Lower lobe of right lung (tissue), 2 donors: ENCODE measurements around the gene ANKH. TPM values are rescaled to one million over a fixed set of nuclear protein-coding genes. Genes with fewer than 3 reads are reported as not detected.

Experiments used
- ATAC-seq, 2 donors: fragments of 200-7000 bp; cut with Tn5 transposase; one replicate each; pipeline ENCODE4 v1.9.1; 2020 to 2022; ENCODE audit warnings: mild to moderate bottlenecking in 2 of 2, moderate library complexity in 2 of 2
- DNase-seq: peaks from one replicate; pipeline ENCODE4 v3.0.0-alpha.2; 2020
- H3K27ac ChIP-seq: fragments of 200-600 bp; one replicate; pipeline ENCODE4 v1.8.0; 2022
- H3K27me3 ChIP-seq: fragments of 200-600 bp; one replicate; pipeline ENCODE4 v1.8.0; 2022; ENCODE audit warnings: low read depth
- H3K36me3 ChIP-seq: fragments of 200-600 bp; one replicate; pipeline ENCODE4 v1.8.0; 2022; ENCODE audit warnings: mild to moderate bottlenecking
- H3K4me1 ChIP-seq: fragments of 200-600 bp; one replicate; pipeline ENCODE4 v1.8.0; 2022
- H3K4me3 ChIP-seq: fragments of 200-600 bp; one replicate; pipeline ENCODE4 v1.8.0; 2022; ENCODE audit warnings: mild to moderate bottlenecking
- H3K9me3 ChIP-seq: fragments of 200-600 bp; one replicate; pipeline ENCODE4 v1.8.0; 2022
- intact Hi-C: fragments of 100-400 bp; cut with DNase I; formaldehyde crosslinking; loops from one replicate; pipeline ENCODE4 v1.11.0; 2022
- total RNA-seq: library from RNA; stranded (reverse); fragmentation: NEBNext Ultra II Directional; extraction: Animal tissue kit (Norgen Biotek cat#: 25700); gene quantifications from one replicate; pipeline ENCODE4 v1.2.1, GENCODE V29; 2021
- TF ChIP-seq, protein P1 (sequence below): fragments of 200-600 bp; IDR thresholded peaks from one replicate; pipeline ENCODE4 v1.8.0; 2022; ENCODE audit warnings: antibody characterized with exemption, mild to moderate bottlenecking
- donor health status: DM: no; HTN: yes; CAD: no; lungs with severe emphysema.

The ANKH gene
- total RNA-seq, 1 donor from 2014 or later: 53.7 TPM

DNA sequence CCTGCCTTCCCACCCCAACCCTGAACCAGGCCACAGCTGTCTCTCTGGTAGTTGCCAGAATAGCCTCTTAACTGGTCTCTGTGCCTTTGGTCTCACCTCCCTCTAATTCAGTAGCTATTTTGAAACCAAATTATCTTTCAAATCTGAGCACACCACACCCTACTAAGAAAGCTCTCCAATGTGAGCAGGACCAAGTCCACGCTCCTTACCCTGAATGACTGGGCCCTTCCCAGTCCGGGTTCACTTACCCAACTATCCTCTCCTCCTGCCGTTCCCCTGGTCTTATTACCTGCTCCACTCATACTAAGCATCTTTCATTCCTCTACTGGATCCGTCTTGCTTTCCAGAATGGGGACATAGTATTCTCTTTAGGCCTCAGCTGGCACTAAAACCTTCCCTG is 16.8 kb downstream of the ANKH start:
- intact Hi-C loops: no loop called here
- TF ChIP-seq, protein P1, sequence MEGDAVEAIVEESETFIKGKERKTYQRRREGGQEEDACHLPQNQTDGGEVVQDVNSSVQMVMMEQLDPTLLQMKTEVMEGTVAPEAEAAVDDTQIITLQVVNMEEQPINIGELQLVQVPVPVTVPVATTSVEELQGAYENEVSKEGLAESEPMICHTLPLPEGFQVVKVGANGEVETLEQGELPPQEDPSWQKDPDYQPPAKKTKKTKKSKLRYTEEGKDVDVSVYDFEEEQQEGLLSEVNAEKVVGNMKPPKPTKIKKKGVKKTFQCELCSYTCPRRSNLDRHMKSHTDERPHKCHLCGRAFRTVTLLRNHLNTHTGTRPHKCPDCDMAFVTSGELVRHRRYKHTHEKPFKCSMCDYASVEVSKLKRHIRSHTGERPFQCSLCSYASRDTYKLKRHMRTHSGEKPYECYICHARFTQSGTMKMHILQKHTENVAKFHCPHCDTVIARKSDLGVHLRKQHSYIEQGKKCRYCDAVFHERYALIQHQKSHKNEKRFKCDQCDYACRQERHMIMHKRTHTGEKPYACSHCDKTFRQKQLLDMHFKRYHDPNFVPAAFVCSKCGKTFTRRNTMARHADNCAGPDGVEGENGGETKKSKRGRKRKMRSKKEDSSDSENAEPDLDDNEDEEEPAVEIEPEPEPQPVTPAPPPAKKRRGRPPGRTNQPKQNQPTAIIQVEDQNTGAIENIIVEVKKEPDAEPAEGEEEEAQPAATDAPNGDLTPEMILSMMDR: no peak

GRCh38 chr5:14853685-14854084 is 17.9 kb downstream of the ANKH start:
- TF ChIP-seq, protein P1: no peak
- no peaks in the 10 kb centered on the region for H3K27me3 ChIP-seq
- no peaks in the 10 kb centered on the region for H3K36me3 ChIP-seq
- H3K4me1 ChIP-seq: no peaks in the 10 kb centered on the region
- intact Hi-C loops: no loop called here
- no peak for ATAC-seq
- H3K9me3 ChIP-seq: no peaks in the 10 kb centered on the region
- no peak overlapping the region for H3K4me3 ChIP-seq
- no peak for DNase-seq
- H3K27ac ChIP-seq: no peak overlapping the region

More for the DNA sequence above, 16.8 kb downstream of the ANKH start:
- DNase-seq (no peak), ATAC-seq (no peak)
- Histone ChIP-seq H3K27ac (no peak overlapping the region), H3K27me3 (no peaks in the 10 kb centered on the region), H3K9me3 (no peaks in the 10 kb centered on the region), H3K36me3 (no peaks in the 10 kb centered on the region), H3K4me3 (no peak overlapping the region), H3K4me1 (no peaks in the 10 kb centered on the region)

DNA sequence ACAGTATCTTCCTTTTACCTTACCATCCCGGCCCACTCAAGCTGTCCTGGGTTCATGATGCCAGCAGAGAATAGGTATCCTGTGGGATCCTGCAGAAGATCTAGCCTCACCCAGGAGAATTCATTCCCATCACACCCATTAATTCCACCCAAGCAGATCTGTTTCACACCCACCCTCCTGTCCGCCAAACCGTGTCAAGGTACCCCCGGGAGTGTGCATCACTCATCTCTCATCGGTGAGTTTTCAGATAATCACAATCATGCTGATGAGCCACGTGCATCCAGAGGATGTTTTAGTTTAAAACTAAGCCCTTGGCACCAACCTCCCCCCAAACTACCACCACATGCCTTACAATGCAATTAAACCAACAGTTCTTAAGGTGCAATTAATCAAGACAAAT is 18.8 kb downstream of the ANKH start:
- intact Hi-C loops: no loop called here
- Histone ChIP-seq H3K4me1 (no peaks in the 10 kb centered on the region), H3K36me3 (peaks cover 5% of the 10 kb centered on the region), H3K9me3 (no peaks in the 10 kb centered on the region), H3K4me3 (no peak overlapping the region), H3K27me3 (no peaks in the 10 kb centered on the region), H3K27ac (no peak overlapping the region)
- TF ChIP-seq, protein P1: no peak
- DNase-seq (no peak), ATAC-seq (no peak)

- ATAC-seq (no peak), DNase-seq (no peak)
- H3K4me3 ChIP-seq: no peak overlapping the region
- TF ChIP-seq, protein P1: no peak
- no peak overlapping the region for H3K27ac ChIP-seq
- H3K27me3 ChIP-seq: no peaks in the 10 kb centered on the region
- intact Hi-C loops: no loop called here
- H3K4me1 ChIP-seq: no peaks in the 10 kb centered on the region
- H3K36me3 ChIP-seq: peaks cover 5% of the 10 kb centered on the region
- no peaks in the 10 kb centered on the region for H3K9me3 ChIP-seq
Measured at GRCh38 chr5:14851999-14852526, 19.5 kb downstream of the ANKH start.

DNA sequence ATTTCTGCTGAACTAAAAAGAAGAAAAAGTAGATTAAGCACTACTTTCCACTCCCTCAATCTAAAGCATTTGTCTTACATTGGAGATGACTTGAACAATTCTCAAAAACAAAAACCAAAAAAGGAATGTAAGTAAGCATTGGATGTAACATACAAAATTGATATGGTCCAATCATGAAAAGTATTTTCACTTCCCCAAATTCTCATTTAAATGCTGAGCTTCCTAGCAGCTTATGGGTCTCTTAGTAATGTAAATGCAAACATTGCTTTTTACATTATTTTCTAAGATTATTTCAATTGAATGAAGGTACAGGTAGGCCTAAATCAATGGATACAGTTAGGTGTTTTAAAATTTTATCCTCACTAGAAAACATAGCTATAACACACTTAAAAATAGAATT is 20.0 kb downstream of the ANKH start:
- H3K9me3 ChIP-seq: no peaks in the 10 kb centered on the region
- H3K36me3 ChIP-seq: peaks cover 5% of the 10 kb centered on the region
- no peaks in the 10 kb centered on the region for H3K4me1 ChIP-seq
- ATAC-seq (no peak), DNase-seq (no peak)
- no peaks in the 10 kb centered on the region for H3K27me3 ChIP-seq
- H3K4me3 ChIP-seq: no peak overlapping the region
- H3K27ac ChIP-seq: no peak overlapping the region
- TF ChIP-seq, protein P1: no peak
- intact Hi-C loops: no loop called here

DNA sequence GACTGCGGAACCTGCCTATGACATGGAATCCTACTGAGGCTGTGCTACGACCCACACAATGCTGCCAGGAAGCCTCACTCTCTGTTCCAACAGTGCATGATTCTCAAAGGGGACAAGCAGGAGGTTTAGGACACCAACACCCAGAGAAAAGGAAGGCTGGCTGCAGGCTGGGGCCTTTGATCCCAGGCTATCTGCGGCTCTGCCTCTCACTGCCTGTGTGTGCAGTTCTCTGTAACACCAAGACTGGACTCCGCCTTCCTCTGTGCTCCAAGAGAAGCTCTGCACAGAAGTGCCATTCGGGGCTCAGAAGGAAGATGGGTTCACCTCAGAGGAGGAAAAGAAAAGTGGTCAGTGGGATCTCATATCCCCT is 20.5 kb downstream of the ANKH start:
- DNase-seq: no peak
- Histone ChIP-seq H3K9me3 (no peaks in the 10 kb centered on the region), H3K4me1 (no peaks in the 10 kb centered on the region), H3K4me3 (no peak overlapping the region), H3K27ac (no peak overlapping the region), H3K36me3 (peaks cover 5% of the 10 kb centered on the region), H3K27me3 (no peaks in the 10 kb centered on the region)
- intact Hi-C loops: no loop called here
- no peak for ATAC-seq
- TF ChIP-seq, protein P1: no peak
